Lower lobe of right lung (tissue), 2 donors: ENCODE results near the gene PCGF6. TPM values are rescaled to one million over a fixed set of nuclear protein-coding genes. Genes with fewer than 3 reads are reported as not detected.
"Not testable (repeated sequence)": the region's sequence is repeated elsewhere in the genome, so short reads cannot be mapped to it uniquely, and the experiment has no call there.

ENCODE experiments used
- ATAC-seq, 2 donors: fragments of 200-7000 bp; cut with Tn5 transposase; one replicate each; pipeline ENCODE4 v1.9.1; 2020 to 2022; ENCODE audit warnings: mild to moderate bottlenecking in 2 of 2, moderate library complexity in 2 of 2
- DNase-seq: peaks from one replicate; pipeline ENCODE4 v3.0.0-alpha.2; 2020
- H3K27ac ChIP-seq: fragments of 200-600 bp; one replicate; pipeline ENCODE4 v1.8.0; 2022
- H3K27me3 ChIP-seq: fragments of 200-600 bp; one replicate; pipeline ENCODE4 v1.8.0; 2022; ENCODE audit warnings: low read depth
- H3K36me3 ChIP-seq: fragments of 200-600 bp; one replicate; pipeline ENCODE4 v1.8.0; 2022; ENCODE audit warnings: mild to moderate bottlenecking
- H3K4me1 ChIP-seq: fragments of 200-600 bp; one replicate; pipeline ENCODE4 v1.8.0; 2022
- H3K4me3 ChIP-seq: fragments of 200-600 bp; one replicate; pipeline ENCODE4 v1.8.0; 2022; ENCODE audit warnings: mild to moderate bottlenecking
- H3K9me3 ChIP-seq: fragments of 200-600 bp; one replicate; pipeline ENCODE4 v1.8.0; 2022
- CTCF ChIP-seq: fragments of 200-600 bp; IDR thresholded peaks from one replicate; pipeline ENCODE4 v1.8.0; 2022; ENCODE audit warnings: antibody characterized with exemption, mild to moderate bottlenecking
- intact Hi-C: fragments of 100-400 bp; cut with DNase I; formaldehyde crosslinking; loops from one replicate; pipeline ENCODE4 v1.11.0; 2022
- total RNA-seq: library from RNA; stranded (reverse); fragmentation: NEBNext Ultra II Directional; extraction: Animal tissue kit (Norgen Biotek cat#: 25700); gene quantifications from one replicate; pipeline ENCODE4 v1.2.1, GENCODE V29; 2021
- donor health status: DM: no; HTN: yes; CAD: no; lungs with severe emphysema.

PCGF6 gene
- total RNA-seq, 1 donor from 2014 or later, result 6.6 TPM

- TF ChIP-seq CTCF, result no peak
- Histone ChIP-seq H3K27ac (no peak overlapping the region), H3K4me1 (no peaks in the 10 kb centered on the region), H3K4me3 (no peak overlapping the region), H3K9me3 (no peaks in the 10 kb centered on the region), H3K27me3 (peaks cover 19% of the 10 kb centered on the region), H3K36me3 (no peaks in the 10 kb centered on the region)
- intact Hi-C loops, result no loop called here
- ATAC-seq, result peak in 1 of 2 donors; percentile 59
- DNase-seq, result no peak
These were observed 85.1 kb downstream of the PCGF6 start for GRCh38 chr10:103265717-103266329.

GRCh38 chr10:103262229-103262628 is 88.7 kb downstream of the PCGF6 start:
- H3K27me3 ChIP-seq, result peaks cover 5% of the 10 kb centered on the region
- ATAC-seq (no peak), DNase-seq (no peak)
- H3K9me3 ChIP-seq, result no peaks in the 10 kb centered on the region
- intact Hi-C loops, result no loop called here
- no peak overlapping the region for H3K27ac ChIP-seq
- no peak overlapping the region for H3K4me3 ChIP-seq
- TF ChIP-seq CTCF, result no peak
- no peaks in the 10 kb centered on the region for H3K36me3 ChIP-seq
- no peaks in the 10 kb centered on the region for H3K4me1 ChIP-seq

DNA sequence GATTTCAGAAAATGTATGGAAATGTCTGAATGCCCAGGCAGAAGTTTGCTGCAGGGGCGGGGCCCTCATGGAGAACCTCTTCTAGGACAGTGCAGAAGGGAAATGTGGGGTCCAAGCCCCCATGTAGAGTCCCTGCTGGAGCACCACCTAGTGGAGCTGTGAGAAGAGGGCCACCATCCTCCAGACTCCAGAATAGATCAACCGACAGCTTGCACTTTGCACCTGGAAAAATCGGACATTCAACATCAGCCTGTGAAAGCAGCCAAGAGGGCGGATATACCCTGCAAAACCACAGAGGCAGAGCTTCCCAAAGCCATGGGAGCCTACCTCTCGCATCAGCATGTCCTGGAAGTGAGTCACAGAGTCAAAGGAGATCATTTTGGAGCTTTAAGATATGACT is 91.0 kb downstream of the PCGF6 start:
- ATAC-seq (no peak), DNase-seq (no peak)
- TF ChIP-seq CTCF, result no peak
- H3K27ac ChIP-seq, result no peak overlapping the region
- no peak overlapping the region for H3K4me3 ChIP-seq
- no peaks in the 10 kb centered on the region for H3K9me3 ChIP-seq
- intact Hi-C loops, result no loop called here
- no peaks in the 10 kb centered on the region for H3K4me1 ChIP-seq
- H3K36me3 ChIP-seq, result no peaks in the 10 kb centered on the region
- H3K27me3 ChIP-seq, result no peaks in the 10 kb centered on the region

DNA sequence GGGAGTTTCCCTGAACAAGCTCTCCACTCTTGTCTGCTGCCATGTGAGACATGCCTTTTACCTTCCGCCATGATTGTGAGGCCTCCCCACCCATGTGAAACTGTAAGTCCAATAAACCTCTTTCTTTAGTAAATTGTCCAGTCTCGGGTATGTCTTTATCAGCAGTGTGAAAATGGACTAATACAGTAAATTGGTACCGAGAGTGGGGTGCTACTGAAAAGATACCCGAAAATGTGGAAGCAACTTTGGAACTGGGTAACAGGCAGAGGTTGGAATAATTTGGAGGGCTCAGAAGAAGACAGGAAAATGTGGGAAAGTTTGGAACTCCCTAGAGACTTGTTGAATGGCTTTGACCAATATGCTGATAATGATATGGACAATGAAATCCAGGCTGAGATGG is 92.0 kb downstream of the PCGF6 start:
- H3K9me3 ChIP-seq, H3K4me3 ChIP-seq, H3K27ac ChIP-seq, intact Hi-C loops, DNase-seq, ATAC-seq, H3K4me1 ChIP-seq, H3K36me3 ChIP-seq, H3K27me3 ChIP-seq: not testable (repeated sequence)

- Histone ChIP-seq H3K27me3 (no peaks in the 10 kb centered on the region), H3K4me3 (no peak overlapping the region), H3K27ac (no peak overlapping the region), H3K36me3 (no peaks in the 10 kb centered on the region), H3K9me3 (no peaks in the 10 kb centered on the region), H3K4me1 (no peaks in the 10 kb centered on the region)
- intact Hi-C loops, result no loop called here
- ATAC-seq, result no peak
- no peak for TF ChIP-seq CTCF
- DNase-seq, result no peak
These were observed 93.1 kb downstream of the PCGF6 start for GRCh38 chr10:103257812-103258211.

DNA sequence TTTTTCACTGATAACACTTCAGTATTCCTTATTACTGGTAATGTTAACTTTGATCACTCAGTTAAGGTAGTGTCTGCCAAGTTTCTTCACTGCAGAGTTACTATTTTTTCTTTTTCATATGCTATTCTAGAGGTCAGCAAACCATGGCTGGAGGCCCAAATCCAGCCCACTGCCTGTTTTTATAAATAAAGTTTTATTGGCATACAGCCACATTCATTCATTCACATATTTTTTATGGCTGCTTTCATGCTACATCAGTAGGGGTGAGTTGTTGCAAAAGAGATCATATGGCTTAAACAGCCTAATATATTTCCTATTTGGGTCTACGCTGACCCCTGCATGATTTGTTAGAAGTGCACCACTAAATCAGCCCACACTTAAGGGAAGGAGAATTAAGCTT is 94.3 kb downstream of the PCGF6 start:
- Histone ChIP-seq H3K27ac (no peak overlapping the region), H3K4me1 (no peaks in the 10 kb centered on the region), H3K36me3 (no peaks in the 10 kb centered on the region), H3K9me3 (no peaks in the 10 kb centered on the region), H3K27me3 (no peaks in the 10 kb centered on the region), H3K4me3 (no peak overlapping the region)
- no peak for TF ChIP-seq CTCF
- ATAC-seq (no peak), DNase-seq (no peak)
- intact Hi-C loops, result no loop called here
